GM23248 (cell line): ENCODE measurements around the gene ADSS1.

Experiments
- EZH2 ChIP-seq: fragments of 200-600 bp; sonication (generic); IDR thresholded peaks from 2 replicates; pipeline ENCODE4 v1.6.1; 2018; ENCODE audit warnings: antibody characterized with exemption, mild to moderate bottlenecking; ENCODE audit not compliant: insufficient read depth, poor library complexity, severe bottlenecking
- EZH2phosphoT487 ChIP-seq: fragments of 200-600 bp; sonication (generic); IDR thresholded peaks from 2 replicates; pipeline ENCODE4 v1.6.1; 2018; ENCODE audit warnings: antibody characterized with exemption, moderate library complexity, mild to moderate bottlenecking, low read depth; ENCODE audit not compliant: insufficient read depth

- no peak for TF ChIP-seq EZH2
- TF ChIP-seq EZH2phosphoT487: no peak
Observed at GRCh38 chr14:104741108-104741802, 17.2 kb downstream of the ADSS1 start.
